Skin epidermis (tissue), 12 donors: Measurements from ENCODE around the gene PRDM12.

ENCODE experiments used
- H3K27ac ChIP-seq, 21 experiments: fragments of 200-600 bp; sonication (generic) in 11 of 21; one replicate each; pipeline ENCODE4 v1.5.0; 2020; ENCODE audit warnings: mild to moderate bottlenecking in 3 of 21, inconsistent platforms in 2 of 21, moderate library complexity in 2 of 21
- H3K4me3 ChIP-seq, 7 experiments: fragments of 200-600 bp; sonication (generic) in 2 of 7; one replicate each; pipeline ENCODE4 v1.5.0; 2020; ENCODE audit warnings: inconsistent platforms in 2 of 7, mild to moderate bottlenecking in 2 of 7, moderate library complexity in 1 of 7

PRDM12 gene

GRCh38 chr9:130663258-130663976, 977 bp upstream of the PRDM12 start:
- H3K27ac ChIP-seq, result no peak overlapping the region
- H3K4me3 ChIP-seq, result peak overlapping the region in 1 of 7 experiments; percentile 7

GRCh38 chr9:130663977-130664250, 480 bp upstream of the PRDM12 start:
- Histone ChIP-seq H3K4me3 (no peak overlapping the region), H3K27ac (no peak overlapping the region)

DNA sequence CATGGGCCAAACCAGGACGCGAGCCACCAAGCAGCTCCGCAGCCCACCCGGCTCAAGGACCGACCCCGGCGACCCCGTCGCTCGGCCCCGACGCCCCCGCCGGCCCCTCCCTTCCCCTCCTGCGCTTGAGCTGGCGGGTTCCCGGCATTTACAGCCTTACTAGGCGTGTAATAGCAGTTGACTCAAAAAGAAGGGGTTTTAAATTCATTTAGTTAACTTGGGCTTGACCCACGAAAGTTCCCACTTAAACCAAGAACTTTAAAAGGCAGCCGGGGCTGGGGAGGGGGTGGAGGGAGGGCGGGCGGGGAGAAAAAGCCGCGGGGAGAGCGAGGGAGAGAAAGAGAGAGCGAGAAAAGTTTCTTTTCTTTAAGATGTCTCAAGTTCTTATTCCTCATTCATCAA, 636 bp downstream of the PRDM12 start:
- no peak overlapping the region for H3K4me3 ChIP-seq

DNA sequence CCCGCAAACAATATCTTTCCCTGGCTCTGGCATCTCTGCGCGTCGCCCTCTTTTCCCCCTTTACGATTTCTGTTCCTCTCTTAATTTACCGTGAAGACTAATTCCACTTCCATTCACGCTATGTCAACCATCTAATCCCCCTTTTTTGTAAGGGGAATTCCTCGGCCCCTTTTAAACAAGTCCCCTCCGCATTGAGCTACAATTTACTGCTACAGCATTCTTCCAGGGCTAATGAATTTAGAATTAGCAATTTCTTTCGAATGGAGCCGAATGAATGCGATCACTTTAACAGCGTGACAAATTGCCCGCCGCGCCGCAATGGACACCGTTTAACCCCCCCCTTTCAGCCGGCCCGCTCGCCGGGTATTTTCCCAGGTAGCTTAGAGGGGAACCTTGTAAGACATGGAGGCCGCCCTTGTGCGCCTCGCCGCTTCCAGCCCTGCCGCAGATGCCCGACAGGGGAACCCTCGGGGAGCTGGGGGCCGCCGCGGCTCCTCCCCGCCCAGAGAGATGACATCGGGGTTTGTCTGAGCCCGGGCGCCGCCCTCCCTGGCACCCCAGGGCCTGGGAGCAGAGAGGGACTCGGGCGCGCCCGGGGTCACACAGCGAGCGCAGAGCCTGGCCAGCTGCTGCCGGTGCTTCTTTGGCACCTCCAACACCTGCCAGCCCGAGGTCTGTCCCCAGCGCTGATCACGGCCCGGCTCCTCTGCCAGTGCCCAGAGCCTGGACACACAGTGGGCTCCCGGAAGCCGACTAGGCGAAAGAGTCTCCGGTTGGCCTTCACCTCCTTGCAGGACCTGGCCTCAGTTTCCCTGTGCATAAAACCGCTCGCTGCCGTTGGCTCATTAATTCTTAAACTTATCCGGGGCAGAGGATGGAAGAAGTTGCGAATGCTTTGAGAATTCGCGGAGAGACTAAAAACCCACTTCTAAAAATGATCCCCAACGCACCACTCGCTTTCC, 1.3 kb downstream of the PRDM12 start:
- Histone ChIP-seq H3K4me3 (no peak overlapping the region), H3K27ac (no peak overlapping the region)

More for the DNA sequence above, 636 bp downstream of the PRDM12 start:
- no peak overlapping the region for H3K27ac ChIP-seq

DNA sequence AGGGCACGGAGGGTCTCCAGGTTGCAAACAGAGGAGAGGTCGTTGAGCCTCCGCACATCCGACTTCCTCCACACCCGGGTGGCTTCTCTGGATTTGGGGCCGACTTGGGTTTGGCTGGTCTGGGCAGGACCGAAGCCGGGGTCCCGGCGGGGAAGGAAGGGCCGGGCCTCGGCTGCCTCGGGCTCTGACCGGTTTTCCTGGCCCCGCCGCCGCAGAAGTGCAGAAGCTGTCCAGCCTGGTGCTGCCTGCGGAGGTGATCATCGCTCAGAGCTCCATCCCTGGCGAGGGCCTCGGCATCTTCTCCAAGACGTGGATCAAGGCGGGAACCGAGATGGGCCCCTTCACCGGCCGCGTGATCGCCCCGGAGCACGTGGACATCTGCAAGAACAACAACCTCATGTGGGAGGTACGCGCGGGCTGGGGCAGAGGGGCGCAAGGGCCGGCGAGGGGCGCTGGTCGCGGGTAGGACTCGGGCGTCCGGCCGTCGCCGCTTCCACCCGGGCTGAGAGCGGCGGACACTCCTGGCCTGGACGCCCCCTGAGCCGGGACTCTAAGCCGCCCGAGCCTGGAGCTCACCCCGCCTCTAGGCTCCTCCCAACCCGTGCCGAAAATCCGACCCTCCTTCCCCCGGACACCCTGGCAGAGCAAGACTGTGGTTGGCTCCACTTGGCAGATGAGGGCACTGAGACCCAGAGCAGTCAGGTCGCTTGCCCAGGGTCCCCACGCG, 2.2 kb downstream of the PRDM12 start:
- H3K4me3 ChIP-seq, result no peak overlapping the region
- H3K27ac ChIP-seq, result no peak overlapping the region

DNA sequence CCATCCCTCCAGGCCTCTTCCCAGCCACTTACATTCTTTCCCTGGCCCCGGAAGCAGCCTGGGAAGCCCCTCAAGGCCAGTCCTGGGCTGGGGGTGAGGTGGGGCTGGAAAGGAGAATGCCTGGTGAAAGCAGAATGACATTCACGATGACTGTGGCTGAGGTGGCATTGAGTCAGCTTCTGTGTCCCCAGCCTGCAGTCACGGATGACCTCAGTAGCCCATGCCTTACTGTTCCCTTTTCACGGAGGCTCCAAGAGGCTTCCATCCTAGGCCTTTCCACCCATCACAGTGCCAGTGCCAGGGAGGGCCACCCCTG, 2.7 kb downstream of the PRDM12 start:
- no peak overlapping the region for H3K27ac ChIP-seq
- H3K4me3 ChIP-seq, result no peak overlapping the region

DNA sequence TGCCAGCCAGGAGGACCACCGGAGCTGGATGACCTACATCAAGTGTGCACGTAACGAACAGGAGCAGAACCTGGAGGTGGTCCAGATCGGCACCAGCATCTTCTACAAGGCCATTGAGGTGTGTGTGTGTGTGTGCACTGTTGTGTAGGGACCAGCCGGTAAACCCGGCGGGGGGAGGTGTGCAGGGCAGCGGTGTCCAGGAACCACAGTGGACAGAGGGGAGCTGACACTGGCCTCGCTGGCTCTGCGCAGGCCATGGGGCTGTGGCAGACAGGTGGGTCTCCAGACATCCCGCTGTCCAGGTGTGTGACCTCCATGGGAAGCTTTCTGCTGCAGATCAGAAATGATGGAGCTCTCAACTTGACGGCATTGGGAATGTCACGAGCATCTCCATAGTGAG, 3.8 kb downstream of the PRDM12 start:
- no peak overlapping the region for H3K4me3 ChIP-seq
- H3K27ac ChIP-seq, result no peak overlapping the region

GRCh38 chr9:130668659-130669058, 4.3 kb downstream of the PRDM12 start:
- Histone ChIP-seq H3K4me3 (no peak overlapping the region), H3K27ac (no peak overlapping the region)

- H3K4me3 ChIP-seq, result no peak overlapping the region
- no peak overlapping the region for H3K27ac ChIP-seq
Observed at GRCh38 chr9:130669965-130670364, 5.6 kb downstream of the PRDM12 start.

DNA sequence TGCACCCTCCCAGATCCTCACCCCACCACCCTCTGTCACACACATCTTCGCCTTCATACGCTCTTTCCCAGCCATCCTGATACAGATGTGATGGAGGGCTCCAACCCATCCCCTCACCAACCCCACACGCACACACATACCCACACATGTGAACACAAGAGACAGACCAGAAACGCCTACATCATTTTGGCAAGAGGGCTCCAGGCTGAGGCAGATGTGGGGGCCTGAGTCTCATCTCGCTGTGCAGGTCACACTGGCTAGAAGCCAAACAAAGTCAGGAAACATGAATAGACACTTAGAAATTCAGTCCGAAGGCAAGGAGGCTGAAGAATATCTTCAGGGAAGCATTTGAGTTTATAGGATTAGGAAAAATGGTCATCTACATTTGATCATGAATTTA, 6.2 kb downstream of the PRDM12 start:
- Histone ChIP-seq H3K4me3 (no peak overlapping the region), H3K27ac (no peak overlapping the region)

DNA sequence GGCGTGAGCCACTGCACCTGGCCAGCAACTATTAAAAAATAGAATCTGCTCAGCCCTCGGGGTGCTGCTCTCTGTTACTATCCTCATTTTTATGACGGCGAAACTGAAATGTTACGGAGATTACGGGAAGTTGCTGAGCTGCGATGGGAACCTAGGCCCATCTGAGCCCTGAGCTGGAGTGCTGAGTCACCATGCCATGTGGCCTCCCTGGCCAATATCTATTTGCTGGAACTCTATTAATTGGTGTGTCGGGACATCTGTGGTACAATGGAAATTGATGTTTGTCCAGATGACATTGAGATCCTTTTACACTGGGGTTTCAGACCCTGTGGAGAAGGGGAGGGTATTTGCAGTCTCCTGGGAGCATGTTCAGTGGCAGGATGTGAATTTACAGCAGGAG, 8.1 kb downstream of the PRDM12 start:
- no peak overlapping the region for H3K4me3 ChIP-seq
- no peak overlapping the region for H3K27ac ChIP-seq

DNA sequence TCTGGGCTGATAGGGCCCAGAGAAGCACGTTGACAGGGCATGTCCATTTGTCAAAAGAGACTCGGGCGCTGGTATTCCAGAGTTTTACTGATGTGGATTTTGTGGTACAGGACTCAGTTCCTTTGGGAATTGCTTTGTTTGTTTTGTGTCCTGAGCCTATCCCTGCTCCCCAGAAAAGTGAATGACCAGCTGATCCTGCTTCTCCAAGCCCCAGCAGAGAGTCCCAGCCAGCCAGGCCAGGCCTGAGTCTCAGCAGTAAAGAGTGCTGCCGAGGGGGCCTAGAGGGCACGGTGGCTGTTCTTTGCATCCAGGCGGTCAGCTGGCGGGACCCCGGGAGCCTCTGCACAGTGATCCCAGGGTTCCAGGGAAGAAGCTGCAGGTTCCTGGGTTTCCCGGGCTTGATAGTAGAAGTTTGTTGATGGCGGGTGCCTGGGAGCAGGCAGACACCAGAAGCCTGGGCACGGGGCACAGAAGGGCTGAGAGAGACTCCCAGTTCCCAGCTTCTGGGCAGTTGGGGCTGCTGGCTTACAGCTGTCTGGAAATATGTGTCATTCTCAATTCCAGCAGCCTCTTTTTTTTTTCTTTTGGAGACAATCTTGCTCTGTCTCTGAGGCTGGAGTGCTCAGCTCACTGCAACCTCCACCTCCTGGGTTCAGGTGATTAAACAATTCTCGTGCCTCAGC, 8.7 kb downstream of the PRDM12 start:
- Histone ChIP-seq H3K27ac (no peak overlapping the region), H3K4me3 (no peak overlapping the region)

DNA sequence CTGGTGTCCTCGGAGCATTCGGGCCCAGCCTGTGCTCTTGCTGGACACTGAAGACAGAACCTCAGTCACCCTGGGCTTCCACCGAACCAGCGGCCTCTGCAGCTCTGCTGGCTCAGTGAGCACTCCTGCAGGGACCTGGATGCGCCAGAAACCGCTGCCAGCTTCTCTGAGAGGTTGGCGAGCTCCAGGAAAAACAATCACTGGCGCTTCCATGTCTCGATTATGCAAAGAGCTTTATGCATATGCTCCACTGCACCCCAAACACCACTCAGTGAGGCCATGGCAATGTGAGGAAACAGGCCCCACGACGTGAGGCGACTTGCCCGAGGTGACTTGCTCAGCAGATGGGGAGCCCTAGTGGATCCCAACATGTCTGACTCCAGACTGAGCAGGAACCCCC, 11.0 kb downstream of the PRDM12 start:
- no peak overlapping the region for H3K27ac ChIP-seq
- no peak overlapping the region for H3K4me3 ChIP-seq

GRCh38 chr9:130677252-130677651, 12.9 kb downstream of the PRDM12 start:
- Histone ChIP-seq H3K27ac (no peak overlapping the region), H3K4me3 (no peak overlapping the region)

GRCh38 chr9:130680836-130681768, 16.7 kb downstream of the PRDM12 start:
- Histone ChIP-seq H3K4me3 (peak overlapping the region; percentile 39 to 47 (median 43)), H3K27ac (peak overlapping the region in 1 of 21 experiments; percentile 7)

DNA sequence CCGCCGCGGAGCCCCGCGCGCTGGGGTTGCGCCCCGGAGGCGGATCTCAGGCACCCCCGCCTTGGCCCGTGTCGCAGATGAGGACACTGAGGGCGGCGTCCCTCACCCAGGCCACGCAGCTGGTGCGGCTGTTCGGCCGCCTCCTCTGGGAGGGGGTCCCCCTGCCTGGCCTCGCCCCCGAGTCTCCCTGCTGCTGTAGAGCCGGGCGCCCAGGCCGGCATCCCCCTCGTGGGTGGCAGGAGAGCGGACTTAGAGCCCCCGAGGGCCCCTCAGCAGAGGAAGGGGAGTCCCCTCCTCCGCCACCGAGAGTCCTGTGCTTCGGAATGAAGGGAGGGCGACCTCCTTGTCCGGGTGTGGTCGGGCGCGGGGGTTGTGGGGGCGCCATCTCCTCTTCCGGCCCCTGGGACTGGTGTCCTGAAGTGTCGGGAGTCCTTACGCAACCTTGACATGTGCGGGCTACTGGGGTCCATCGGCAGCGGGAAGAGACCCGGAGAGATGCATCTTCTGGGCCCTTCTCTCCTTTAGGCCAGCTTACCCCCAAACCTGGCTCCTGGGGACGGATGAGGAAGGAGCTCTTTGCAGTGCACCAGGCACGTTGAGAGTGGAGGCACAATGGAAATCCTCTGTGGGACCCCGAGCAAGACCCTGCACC, 17.5 kb downstream of the PRDM12 start:
- peak overlapping the region; percentile 39 to 47 (median 43) for H3K4me3 ChIP-seq
- H3K27ac ChIP-seq, result peak overlapping the region in 3 of 21 experiments; percentile 8 to 44 (median 44)

DNA sequence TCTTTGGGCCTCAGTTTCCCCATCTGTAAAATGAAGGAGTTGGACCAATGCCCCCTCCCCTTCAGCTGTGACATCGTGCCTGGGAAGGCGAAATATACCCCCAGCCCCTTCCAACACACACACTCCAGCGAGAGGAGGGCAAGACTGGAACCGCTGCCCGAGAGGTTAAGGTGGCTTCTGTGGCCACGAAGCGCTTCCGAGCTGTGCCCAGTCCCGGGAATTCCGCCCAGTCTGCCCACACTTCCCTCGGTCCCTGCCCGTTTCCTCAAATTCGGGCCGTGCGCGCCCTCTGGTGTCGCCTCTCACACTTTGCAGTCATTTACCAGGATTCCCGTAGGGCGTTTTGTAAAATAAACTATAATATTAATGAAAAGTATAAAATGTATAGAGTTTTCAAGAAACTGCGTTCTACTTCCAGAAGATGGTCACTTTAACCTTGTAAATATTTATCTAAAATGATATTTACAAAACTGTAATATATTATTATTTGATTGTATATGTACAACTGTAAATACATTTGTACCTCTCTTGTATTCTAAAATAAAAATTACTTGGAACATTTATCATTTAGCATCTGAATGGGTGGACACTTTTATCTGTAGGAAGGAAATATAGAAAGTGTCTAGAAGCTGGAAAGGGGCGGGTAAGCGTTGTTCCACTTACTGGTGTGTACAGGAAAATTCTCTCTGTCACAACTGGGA, 18.2 kb downstream of the PRDM12 start:
- peak overlapping the region in 1 of 21 experiments; percentile 44 for H3K27ac ChIP-seq
- H3K4me3 ChIP-seq, result peak overlapping the region in 6 of 7 experiments; percentile 39 to 47 (median 44)

DNA sequence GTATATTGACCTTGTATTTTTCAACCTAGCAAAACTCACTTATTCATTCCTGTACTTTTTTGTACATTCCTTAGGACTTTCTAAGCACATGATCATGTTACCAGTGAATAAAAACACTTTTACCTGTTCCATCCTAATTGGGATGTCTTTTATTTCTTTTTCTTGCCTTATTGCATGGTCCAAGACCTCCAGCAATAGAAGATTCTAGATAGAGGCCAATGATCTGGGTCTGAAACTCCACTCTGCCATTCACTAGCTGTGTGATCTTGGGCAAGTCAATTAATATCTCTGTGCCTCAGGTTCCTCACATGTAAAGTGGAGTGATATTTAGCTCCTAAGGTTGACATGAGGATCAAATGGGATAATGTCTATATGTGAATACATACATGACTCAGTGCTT, 20.7 kb downstream of the PRDM12 start:
- no peak overlapping the region for H3K4me3 ChIP-seq
- no peak overlapping the region for H3K27ac ChIP-seq
